Umbilical cord (tissue), 2 donors: ENCODE results near the gene NUPR2. TPM values are rescaled to one million over a fixed set of nuclear protein-coding genes. Genes with fewer than 3 reads are reported as not detected.
"Not testable (repeated sequence)": the region's sequence is repeated elsewhere in the genome, so short reads cannot be mapped to it uniquely, and the experiment has no call there.

Experiments
- DNase-seq: peaks from one replicate; pipeline ENCODE4 v3.0.0-alpha.2; 2015; ENCODE audit warnings: low spot score
- total RNA-seq: library from RNA; depleted of rRNA; stranded (reverse); fragments of >200 nt; gene quantifications from one replicate; pipeline ENCODE4 v1.2.3, GENCODE V29; 2014; ENCODE audit warnings: low replicate concordance; ENCODE audit not compliant: insufficient read depth

NUPR2 gene
- not detected for total RNA-seq

- no peak for DNase-seq
Observed at GRCh38 chr7:56115852-56116538, at the start of gene NUPR2. TSS of gene NUPR2 (minus strand) at chr7:56116417. CDS start at chr7:56116314, 103 bp downstream.

- no peak for DNase-seq
Observed at GRCh38 chr7:56157238-56157790, 41.1 kb upstream of the NUPR2 start.

- not testable (repeated sequence) for DNase-seq
Observed at GRCh38 chr7:56131062-56131461, 14.8 kb upstream of the NUPR2 start.

GRCh38 chr7:56127241-56127975 lies 11.2 kb upstream of the NUPR2 start:
- DNase-seq: no peak

GRCh38 chr7:56125831-56126230 lies 9.6 kb upstream of the NUPR2 start:
- no peak for DNase-seq

GRCh38 chr7:56124981-56125380 lies 8.8 kb upstream of the NUPR2 start:
- no peak for DNase-seq

- DNase-seq: no peak
Observed at GRCh38 chr7:56121440-56121839, 5.2 kb upstream of the NUPR2 start.

GRCh38 chr7:56112244-56112643 lies 4.0 kb downstream of the NUPR2 start:
- not testable (repeated sequence) for DNase-seq

GRCh38 chr7:56110611-56111010 lies 5.6 kb downstream of the NUPR2 start:
- DNase-seq: no peak

- DNase-seq: no peak
Observed at GRCh38 chr7:56107954-56108258, 8.3 kb downstream of the NUPR2 start.

- peak; percentile 99 for DNase-seq
Observed at GRCh38 chr7:56106108-56107073, 9.8 kb downstream of the NUPR2 start, which contains the start of gene CHCHD2. TSS of gene CHCHD2 (minus strand) at chr7:56106476. CDS start at chr7:56106413, 63 bp downstream.

GRCh38 chr7:56105508-56105907 lies 10.7 kb downstream of the NUPR2 start:
- peak; percentile 18 for DNase-seq

- DNase-seq: not testable (repeated sequence)
Observed at GRCh38 chr7:56104138-56104537, 12.1 kb downstream of the NUPR2 start.

- no peak for DNase-seq
Observed at GRCh38 chr7:56099653-56100052, 16.6 kb downstream of the NUPR2 start.

GRCh38 chr7:56098187-56099008 lies 17.8 kb downstream of the NUPR2 start:
- DNase-seq: not testable (repeated sequence)

- DNase-seq: peak; percentile 21
Observed at GRCh38 chr7:56097700-56098099, 18.5 kb downstream of the NUPR2 start.

GRCh38 chr7:56092789-56093531 lies 23.3 kb downstream of the NUPR2 start, which contains the start of gene PHKG1:
TSS of gene PHKG1 (minus strand) at chr7:56092952. CDS start at chr7:56088941, 4,011 bp downstream.
- DNase-seq: peak; percentile 71

GRCh38 chr7:56092388-56092787 lies 23.8 kb downstream of the NUPR2 start:
- DNase-seq: not testable (repeated sequence)

- no peak for DNase-seq
Observed at GRCh38 chr7:56091591-56091990, 24.6 kb downstream of the NUPR2 start.

GRCh38 chr7:56087445-56087844 lies 28.8 kb downstream of the NUPR2 start:
- DNase-seq: no peak
